Naive thymus-derived CD4-positive, alpha-beta T cell (primary cell): ENCODE results near the gene GEMIN2. TPM values are rescaled to one million over a fixed set of nuclear protein-coding genes. Genes with fewer than 3 reads are reported as not detected.
"Not testable (repeated sequence)": the region's sequence is repeated elsewhere in the genome, so short reads cannot be mapped to it uniquely, and the experiment has no call there.

ENCODE experiments used
- ATAC-seq: fragments of 150-1000 bp; cut with Tn5 transposase; 2 replicates; pipeline ENCODE4 v1.10.0; 2021; ENCODE audit warnings: mild to moderate bottlenecking, moderate library complexity
- CTCF ChIA-PET: fragments of 350-600 bp; sonication (Branson Sonifier 250); formaldehyde crosslinking; loops from one replicate; lab custom pipeline; 2021; ENCODE audit warnings: antibody characterized with exemption; lab: Charles Lee
- POLR2A ChIA-PET: fragments of 350-600 bp; sonication (Branson Sonifier 250); formaldehyde crosslinking; loops from one replicate; lab custom pipeline; 2021; ENCODE audit warnings: antibody characterized with exemption, inconsistent platforms; lab: Charles Lee
- DNase-seq, 9 donors: peaks; one replicate each; pipeline versions ENCODE4 v3.0.0 to v3.0.0-alpha.2; 2020 to 2022; ENCODE audit warnings: mixed read lengths in 1 of 9
- H3K27ac ChIP-seq: one replicate; pipeline ENCODE4 v1.7.0; 2013; ENCODE audit warnings: mild to moderate bottlenecking, low read depth, low read length, moderate library complexity
- H3K27me3 ChIP-seq, 2 donors: one replicate each; pipeline ENCODE4 v1.7.0; 2013; ENCODE audit warnings: low read length in 2 of 2, mild to moderate bottlenecking in 2 of 2, moderate library complexity in 2 of 2; ENCODE audit not compliant: control insufficient read depth in 2 of 2, insufficient read depth in 2 of 2
- H3K36me3 ChIP-seq, 3 experiments: 1 replicate in 2 of 3; 2 replicates in 1 of 3; pipeline ENCODE4 v1.7.0; 2013; ENCODE audit warnings: low read length in 3 of 3, mild to moderate bottlenecking in 3 of 3, moderate library complexity in 1 of 3; ENCODE audit not compliant: insufficient read depth in 3 of 3, control insufficient read depth in 2 of 3
- H3K4me1 ChIP-seq, 2 donors: one replicate each; pipeline ENCODE4 v1.7.0; 2013; ENCODE audit warnings: low read length in 2 of 2, mild to moderate bottlenecking in 2 of 2, moderate library complexity in 1 of 2; ENCODE audit not compliant: control insufficient read depth in 2 of 2, insufficient read depth in 2 of 2
- H3K4me3 ChIP-seq: 2 replicates; pipeline ENCODE4 v1.7.0; 2013; ENCODE audit warnings: mild to moderate bottlenecking, low read length
- H3K9me3 ChIP-seq, 3 experiments: 1 replicate in 2 of 3; 2 replicates in 1 of 3; pipeline ENCODE4 v1.7.0; 2013; ENCODE audit warnings: low read length in 3 of 3; ENCODE audit not compliant: control insufficient read depth in 2 of 3
- H3K27ac Mint-ChIP-seq, 9 donors: one replicate each; pipeline ENCODE4 v1.8.0; 2020 to 2022; ENCODE audit warnings: mixed read lengths in 9 of 9, mild to moderate bottlenecking in 8 of 9, moderate library complexity in 5 of 9, inconsistent platforms in 2 of 9
- H3K27me3 Mint-ChIP-seq, 5 donors: one replicate each; pipeline ENCODE4 v1.8.0; 2021 to 2022; ENCODE audit warnings: mixed read lengths in 5 of 5, mild to moderate bottlenecking in 1 of 5
- H3K36me3 Mint-ChIP-seq, 5 donors: one replicate each; pipeline ENCODE4 v1.8.0; 2020 to 2022; ENCODE audit warnings: mixed read lengths in 5 of 5, mild to moderate bottlenecking in 3 of 5, inconsistent platforms in 1 of 5
- H3K4me1 Mint-ChIP-seq, 7 donors: one replicate each; pipeline ENCODE4 v1.8.0; 2020 to 2022; ENCODE audit warnings: mixed read lengths in 7 of 7, mild to moderate bottlenecking in 3 of 7, inconsistent platforms in 1 of 7
- H3K4me3 Mint-ChIP-seq, 10 donors: one replicate each; pipeline ENCODE4 v1.8.0; 2020 to 2022; ENCODE audit warnings: mild to moderate bottlenecking in 10 of 10, mixed read lengths in 10 of 10, moderate library complexity in 6 of 10, inconsistent platforms in 2 of 10
- H3K9me3 Mint-ChIP-seq, 11 donors: one replicate each; pipeline ENCODE4 v1.8.0; 2020 to 2022; ENCODE audit warnings: mixed read lengths in 11 of 11, mild to moderate bottlenecking in 4 of 11, inconsistent platforms in 1 of 11, moderate library complexity in 1 of 11
- intact Hi-C, 2 donors: fragments of 100-400 bp; cut with micrococcal nuclease; formaldehyde crosslinking; loops; one replicate each; pipeline ENCODE4 v1.15.1; 2023
- polyA plus RNA-seq, 2 donors: library from polyadenylated mRNA; unstranded; fragments of 300-500 nt; fragmentation: Illumina TruSeq; gene quantifications; one replicate each; pipeline ENCODE4 v1.2.3, GENCODE V29; 2021
- total RNA-seq, 6 experiments: library from RNA in 5 of 6; stranded (reverse) in 5 of 6; gene quantifications; 1 replicate in 5 of 6; 2 replicates in 1 of 6; pipeline ENCODE4 v1.2.3 and lab custom pipeline; 2021 to 2026

Gene GEMIN2
- total and polyA plus RNA-seq, 7 experiments from 2014 or later, result 7.2 to 20.9 (median 18.4) TPM

GRCh38 chr14:39179042-39179441 lies 64.9 kb downstream of the GEMIN2 start:
- no peak overlapping the region for H3K4me3 ChIP-seq
- Mint-ChIP-seq H3K27ac (peak overlapping the region in 6 of 9 donors; percentile 24 to 66 (median 45)), H3K4me1 (peaks cover 25 to 59% (median 35%) of the 10 kb centered on the region in 7 donors), H3K36me3 (peaks cover 6 to 45% (median 30%) of the 10 kb centered on the region in 5 donors), H3K9me3 (peaks cover 0 to 4% (median 0%) of the 10 kb centered on the region in 11 donors), H3K4me3 (peak overlapping the region in 3 of 10 donors; percentile 26 to 42 (median 27)), H3K27me3 (no peaks in the 10 kb centered on the region)
- H3K27me3 ChIP-seq, result no peaks in the 10 kb centered on the region
- peak overlapping the region; percentile 8 for H3K27ac ChIP-seq
- POLR2A ChIA-PET, result interaction anchor here (1.6 kb wide), 1 partner anchor 9 kb away, joined by 7 read pairs; the partner anchor contains the start of gene TRAPPC6B
- DNase-seq (no peak), ATAC-seq (no peak)
- H3K4me1 ChIP-seq, result peaks cover 13 to 29% of the 10 kb centered on the region in 2 donors
- H3K9me3 ChIP-seq, result no peaks in the 10 kb centered on the region
- intact Hi-C loops, result no loop called here
- CTCF ChIA-PET, result no interaction called here
- peaks cover 33 to 64% (median 48%) of the 10 kb centered on the region in 3 experiments for H3K36me3 ChIP-seq

GRCh38 chr14:39180553-39180952 lies 66.4 kb downstream of the GEMIN2 start:
- H3K4me3 ChIP-seq, result no peak overlapping the region
- H3K9me3 ChIP-seq, result no peaks in the 10 kb centered on the region
- Mint-ChIP-seq H3K27ac (no peak overlapping the region), H3K27me3 (no peaks in the 10 kb centered on the region), H3K9me3 (peaks cover 0 to 1% (median 0%) of the 10 kb centered on the region in 11 donors), H3K4me1 (peaks cover 22 to 44% (median 27%) of the 10 kb centered on the region in 7 donors), H3K4me3 (no peak overlapping the region), H3K36me3 (peaks cover 6 to 52% (median 37%) of the 10 kb centered on the region in 5 donors)
- ChIA-PET CTCF (interaction anchor here (0.6 kb wide), 1 partner anchor 66 kb away, joined by 3 read pairs; no protein-coding TSS in a partner anchor), POLR2A (interaction anchor here (0.7 to 1.6 kb wide), 2 partner anchors 10 to 12 kb away, joined by 3 to 7 read pairs; partner anchors contain the start of gene TRAPPC6B)
- peak overlapping the region; percentile 8 for H3K27ac ChIP-seq
- H3K36me3 ChIP-seq, result peaks cover 33 to 64% (median 48%) of the 10 kb centered on the region in 3 experiments
- DNase-seq, result no peak
- intact Hi-C loops, result no loop called here
- no peak for ATAC-seq
- H3K4me1 ChIP-seq, result peaks cover 13 to 25% of the 10 kb centered on the region in 2 donors
- no peaks in the 10 kb centered on the region for H3K27me3 ChIP-seq

- no peak overlapping the region for H3K4me3 ChIP-seq
- Mint-ChIP-seq H3K36me3 (peaks cover 6 to 47% (median 37%) of the 10 kb centered on the region in 5 donors), H3K9me3 (peaks cover 0 to 1% (median 0%) of the 10 kb centered on the region in 11 donors), H3K27ac (no peak overlapping the region), H3K4me3 (no peak overlapping the region), H3K4me1 (peaks cover 19 to 38% (median 22%) of the 10 kb centered on the region in 7 donors), H3K27me3 (no peaks in the 10 kb centered on the region)
- ChIA-PET POLR2A (no interaction called here), CTCF (interaction anchor here (0.6 kb wide), 1 partner anchor 66 kb away, joined by 3 read pairs; no protein-coding TSS in a partner anchor)
- no peak overlapping the region for H3K27ac ChIP-seq
- ATAC-seq, result no peak
- intact Hi-C loops, result no loop called here
- no peaks in the 10 kb centered on the region for H3K9me3 ChIP-seq
- DNase-seq, result no peak
- no peaks in the 10 kb centered on the region for H3K27me3 ChIP-seq
- H3K4me1 ChIP-seq, result peaks cover 7 to 22% of the 10 kb centered on the region in 2 donors
- peaks cover 33 to 62% (median 48%) of the 10 kb centered on the region in 3 experiments for H3K36me3 ChIP-seq
These were observed 67.0 kb downstream of the GEMIN2 start for GRCh38 chr14:39181026-39181692.

- Histone ChIP-seq H3K36me3 (peaks cover 33 to 61% (median 46%) of the 10 kb centered on the region in 3 experiments), H3K27me3 (no peaks in the 10 kb centered on the region), H3K4me3 (no peak overlapping the region), H3K4me1 (peaks cover 2 to 17% of the 10 kb centered on the region in 2 donors), H3K27ac (no peak overlapping the region), H3K9me3 (no peaks in the 10 kb centered on the region)
- Mint-ChIP-seq H3K27ac (no peak overlapping the region), H3K4me1 (peaks cover 16 to 33% (median 20%) of the 10 kb centered on the region in 7 donors), H3K27me3 (no peaks in the 10 kb centered on the region), H3K4me3 (no peak overlapping the region), H3K9me3 (peaks cover 0 to 1% (median 0%) of the 10 kb centered on the region in 11 donors), H3K36me3 (peaks cover 6 to 47% (median 39%) of the 10 kb centered on the region in 5 donors)
- ChIA-PET POLR2A (no interaction called here), CTCF (no interaction called here)
- intact Hi-C loops, result no loop called here
- no peak for DNase-seq
- ATAC-seq, result no peak
These were observed 67.5 kb downstream of the GEMIN2 start for GRCh38 chr14:39181693-39182047.

- no peak overlapping the region for H3K4me3 Mint-ChIP-seq
- H3K27me3 ChIP-seq, result no peaks in the 10 kb centered on the region
- DNase-seq (no peak), ATAC-seq (no peak)
- peaks cover 27 to 47% (median 32%) of the 10 kb centered on the region in 3 experiments for H3K36me3 ChIP-seq
- ChIA-PET POLR2A (no interaction called here), CTCF (interaction anchor here (0.5 kb wide), 1 partner anchor 209 kb away, joined by 3 read pairs; no protein-coding TSS in a partner anchor)
- H3K4me1 Mint-ChIP-seq, result peaks cover 9 to 19% (median 12%) of the 10 kb centered on the region in 7 donors
- peaks cover 0 to 6% of the 10 kb centered on the region in 2 donors for H3K4me1 ChIP-seq
- no peak overlapping the region for H3K27ac ChIP-seq
- peaks cover 0 to 1% (median 0%) of the 10 kb centered on the region in 11 donors for H3K9me3 Mint-ChIP-seq
- no peak overlapping the region for H3K4me3 ChIP-seq
- H3K27me3 Mint-ChIP-seq, result no peaks in the 10 kb centered on the region
- H3K9me3 ChIP-seq, result no peaks in the 10 kb centered on the region
- peak overlapping the region in 2 of 9 donors; percentile 8 to 15 for H3K27ac Mint-ChIP-seq
- intact Hi-C loops, result no loop called here
- peaks cover 6 to 42% (median 30%) of the 10 kb centered on the region in 5 donors for H3K36me3 Mint-ChIP-seq
These were observed 68.9 kb downstream of the GEMIN2 start for GRCh38 chr14:39182770-39183684.

GRCh38 chr14:39183685-39184003 lies 69.5 kb downstream of the GEMIN2 start:
- H3K9me3 Mint-ChIP-seq, H3K9me3 ChIP-seq, H3K4me3 Mint-ChIP-seq, H3K27ac ChIP-seq, DNase-seq, CTCF ChIA-PET, intact Hi-C loops, H3K4me3 ChIP-seq, H3K27me3 ChIP-seq, H3K4me1 ChIP-seq, ATAC-seq, H3K27ac Mint-ChIP-seq, H3K27me3 Mint-ChIP-seq, POLR2A ChIA-PET: not testable (repeated sequence)
- peaks cover 9 to 20% (median 12%) of the 10 kb centered on the region in 7 donors for H3K4me1 Mint-ChIP-seq
- H3K36me3 Mint-ChIP-seq, result peaks cover 6 to 37% (median 30%) of the 10 kb centered on the region in 5 donors
- H3K36me3 ChIP-seq, result peaks cover 24 to 42% (median 28%) of the 10 kb centered on the region in 3 experiments
